HG03565 (cell line): ENCODE results near the gene MAD1L1.
"Not testable (repeated sequence)": the region's sequence is repeated elsewhere in the genome, so short reads cannot be mapped to it uniquely, and the experiment has no call there.

ENCODE experiments used
- ATAC-seq: cut with Tn5 transposase; IDR thresholded peaks from one replicate; pipeline ENCODE4 v1.9.1; 2021; ENCODE audit warnings: mild to moderate bottlenecking, moderate library complexity; ENCODE audit not compliant: unreplicated experiment

The MAD1L1 gene

GRCh38 chr7:2075811-2076210 is 156.9 kb downstream of the MAD1L1 start:
- ATAC-seq, result no peak

GRCh38 chr7:2074691-2075090 is 158.1 kb downstream of the MAD1L1 start:
- no peak for ATAC-seq

- ATAC-seq, result no peak
These were observed 159.9 kb downstream of the MAD1L1 start for GRCh38 chr7:2072798-2073197.

- peak; percentile 80 for ATAC-seq
These were observed 160.7 kb downstream of the MAD1L1 start for GRCh38 chr7:2072042-2072441.

- no peak for ATAC-seq
These were observed 161.5 kb downstream of the MAD1L1 start for GRCh38 chr7:2071133-2071832.

- no peak for ATAC-seq
These were observed 162.5 kb downstream of the MAD1L1 start for GRCh38 chr7:2070151-2070763.

GRCh38 chr7:2069472-2069860 is 163.3 kb downstream of the MAD1L1 start:
- no peak for ATAC-seq

GRCh38 chr7:2068693-2069471 is 163.9 kb downstream of the MAD1L1 start:
- no peak for ATAC-seq

- ATAC-seq, result no peak
These were observed 166.4 kb downstream of the MAD1L1 start for GRCh38 chr7:2066251-2066919.

- ATAC-seq, result no peak
These were observed 167.2 kb downstream of the MAD1L1 start for GRCh38 chr7:2065528-2065927.

GRCh38 chr7:2063563-2064260 is 169.0 kb downstream of the MAD1L1 start:
- no peak for ATAC-seq

- no peak for ATAC-seq
These were observed 170.1 kb downstream of the MAD1L1 start for GRCh38 chr7:2062648-2063047.

- no peak for ATAC-seq
These were observed 172.0 kb downstream of the MAD1L1 start for GRCh38 chr7:2060701-2061100.

GRCh38 chr7:2059964-2060700 is 172.6 kb downstream of the MAD1L1 start:
- no peak for ATAC-seq

- ATAC-seq, result not testable (repeated sequence)
These were observed 174.5 kb downstream of the MAD1L1 start for GRCh38 chr7:2058246-2058645.

GRCh38 chr7:2055956-2056355 is 176.8 kb downstream of the MAD1L1 start:
- ATAC-seq, result no peak

- ATAC-seq, result no peak
These were observed 177.8 kb downstream of the MAD1L1 start for GRCh38 chr7:2054927-2055326.

GRCh38 chr7:2053395-2053794 is 179.3 kb downstream of the MAD1L1 start:
- no peak for ATAC-seq

GRCh38 chr7:2052657-2053048 is 180.1 kb downstream of the MAD1L1 start:
- no peak for ATAC-seq
